Pulmonary artery endothelial cell (primary cell): ENCODE data around the gene INPP5D. TPM values are rescaled to one million over a fixed set of nuclear protein-coding genes. Genes with fewer than 3 reads are reported as not detected.

Experiments used
- DNase-seq: peaks from one replicate; pipeline ENCODE4 v3.0.0-alpha.2; 2011; ENCODE audit warnings: low read depth, low spot score
- total RNA-seq: library from RNA; depleted of rRNA; stranded (reverse); fragments of >200 nt; gene quantifications from 2 replicates; pipeline ENCODE4 v1.2.3, GENCODE V29; 2014

INPP5D gene
- total RNA-seq, 1 donor from 2014 or later = 19.8 TPM

- DNase-seq = no peak
Observed at GRCh38 chr2:233234996-233235395, 174.9 kb downstream of the INPP5D start.

DNA sequence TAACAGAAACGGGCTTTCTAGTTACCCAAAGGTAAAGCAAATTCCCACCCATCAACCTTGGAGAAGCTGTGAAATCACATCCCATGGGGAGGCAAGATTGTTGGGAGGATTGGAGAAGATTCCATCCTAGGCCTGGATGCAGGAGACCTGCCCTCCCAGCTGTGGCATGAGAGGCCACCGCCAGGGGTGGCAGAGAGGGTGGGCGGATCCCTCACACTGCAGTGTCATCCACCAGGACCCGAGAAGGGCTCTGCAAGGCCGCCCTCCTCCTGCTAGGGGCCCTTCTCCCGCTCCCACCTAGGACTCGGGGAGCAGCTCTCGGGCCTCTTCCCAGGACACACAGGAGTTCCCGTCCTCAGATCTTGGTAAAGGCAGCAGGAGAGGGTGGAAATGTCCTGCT, 175.8 kb downstream of the INPP5D start:
- no peak for DNase-seq

GRCh38 chr2:233236820-233237589, 176.9 kb downstream of the INPP5D start:
- DNase-seq = no peak

GRCh38 chr2:233240897-233241296, 180.8 kb downstream of the INPP5D start:
- no peak for DNase-seq

- DNase-seq = no peak
Observed at GRCh38 chr2:233241803-233242202, 181.7 kb downstream of the INPP5D start.

- no peak for DNase-seq
Observed at GRCh38 chr2:233242231-233242927, 182.2 kb downstream of the INPP5D start.

DNA sequence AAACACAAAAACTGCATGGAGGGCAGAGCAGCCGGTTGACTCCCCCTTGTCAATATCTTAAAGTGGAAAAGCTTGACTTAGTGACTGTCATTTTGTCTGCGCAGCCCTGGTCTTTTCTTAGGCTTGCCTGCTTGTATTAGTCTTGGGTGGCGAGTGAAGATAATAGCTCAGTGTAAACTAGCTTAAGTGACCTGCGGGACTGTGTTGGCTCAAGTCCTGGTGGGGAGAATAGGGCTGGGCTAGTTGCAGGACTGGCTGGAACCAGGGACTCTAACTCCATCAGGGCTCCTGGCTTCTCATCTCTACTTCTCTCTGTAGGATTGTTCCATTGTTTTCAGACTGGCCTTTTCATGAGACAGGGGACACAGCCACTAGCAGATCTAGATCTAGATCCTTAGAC, 183.2 kb downstream of the INPP5D start:
- no peak for DNase-seq

DNA sequence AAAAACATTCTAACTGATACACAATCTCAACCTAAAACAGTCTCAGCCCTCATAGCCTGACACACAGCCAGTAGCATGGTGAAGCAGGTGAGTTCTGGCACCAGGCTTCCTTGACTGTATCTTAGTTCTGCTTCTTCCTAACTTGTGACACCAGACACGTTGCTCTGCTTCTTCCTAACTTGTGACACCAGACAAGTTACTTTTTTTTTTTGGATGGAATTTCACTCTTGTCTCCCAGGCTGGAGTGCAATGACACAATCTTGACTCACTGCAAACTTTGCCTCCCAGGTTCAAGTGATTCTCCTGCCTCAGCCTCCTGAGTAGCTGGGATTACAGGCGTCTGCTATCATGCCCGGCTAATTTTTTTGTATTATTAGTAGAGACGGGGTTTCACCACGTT, 184.7 kb downstream of the INPP5D start:
- no peak for DNase-seq

DNA sequence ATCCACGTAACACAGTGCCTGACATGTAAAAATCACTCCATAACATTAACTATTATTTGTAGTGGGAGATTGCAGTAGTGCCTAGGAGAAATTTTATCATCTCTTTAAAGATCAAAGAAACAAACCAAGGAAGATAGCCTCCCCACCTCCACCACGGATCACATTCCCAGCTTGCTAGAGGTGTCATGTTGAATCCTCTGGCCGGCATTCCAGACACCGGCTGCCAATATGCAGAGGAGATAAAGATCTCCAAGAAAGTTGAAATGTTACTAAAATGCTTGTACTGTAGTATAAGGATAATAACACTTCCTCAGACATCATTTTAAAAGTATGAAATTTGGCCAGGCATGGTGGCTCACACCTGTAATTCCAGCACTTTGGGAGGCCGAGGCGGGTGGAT, 185.3 kb downstream of the INPP5D start:
- no peak for DNase-seq

DNA sequence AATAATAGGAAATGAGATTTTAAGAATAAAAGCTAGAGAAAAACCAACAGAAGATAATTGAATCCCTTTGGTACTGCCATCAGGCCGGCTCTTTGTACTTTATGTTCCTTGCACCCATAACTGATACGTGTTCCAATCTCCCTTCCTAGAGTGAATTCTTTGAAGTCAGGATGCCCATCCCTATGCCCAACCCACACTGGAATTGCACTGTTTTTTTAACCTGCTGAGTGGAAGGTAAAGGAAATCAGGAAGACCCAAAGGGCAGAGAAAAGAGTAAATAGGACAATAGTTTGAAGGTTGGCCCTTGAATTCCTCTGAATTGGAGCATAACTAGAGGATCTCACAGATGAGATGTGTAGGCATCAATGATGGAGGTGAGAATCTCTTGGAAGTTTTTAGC, 187.0 kb downstream of the INPP5D start:
- no peak for DNase-seq

DNA sequence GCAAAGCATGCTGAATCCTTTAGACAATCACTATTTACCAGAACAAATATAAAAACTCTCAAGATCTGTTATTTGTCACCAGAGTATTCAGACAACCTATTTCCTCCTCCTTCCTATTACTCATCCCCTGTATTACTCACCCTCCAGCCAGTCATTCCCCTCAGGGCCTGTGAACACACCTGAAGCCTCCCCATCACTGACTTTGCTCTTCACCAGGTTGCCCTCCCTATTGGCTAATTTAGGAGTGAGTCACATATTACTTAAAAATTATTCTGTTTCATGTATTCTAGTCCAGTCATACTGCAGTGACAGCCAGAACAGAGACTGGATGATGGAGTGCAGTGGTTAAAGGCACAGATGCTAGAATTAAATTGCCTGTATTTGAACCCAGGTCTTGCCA, 187.6 kb downstream of the INPP5D start:
- peak; percentile 11 for DNase-seq

GRCh38 chr2:233248999-233249398, 188.9 kb downstream of the INPP5D start:
- no peak for DNase-seq

GRCh38 chr2:233250568-233250967, 190.4 kb downstream of the INPP5D start:
- no peak for DNase-seq

GRCh38 chr2:233250985-233251305, 190.8 kb downstream of the INPP5D start:
- DNase-seq = no peak

- peak; percentile 87 for DNase-seq
Observed at GRCh38 chr2:233251306-233252116, 191.4 kb downstream of the INPP5D start, which contains the start of gene ATG16L1. TSS of gene ATG16L1 (plus strand) at chr2:233251673. CDS start at chr2:233251828, 155 bp downstream.

- DNase-seq = no peak
Observed at GRCh38 chr2:233252227-233252626, 192.1 kb downstream of the INPP5D start.

- no peak for DNase-seq
Observed at GRCh38 chr2:233255151-233255550, 195.0 kb downstream of the INPP5D start.

GRCh38 chr2:233256048-233256447, 195.9 kb downstream of the INPP5D start:
- DNase-seq = no peak
